OCI-LY1 (cell line): ENCODE data around the gene DOK6.

ENCODE experiments used
- H2AFZ ChIP-seq: fragments of 200-600 bp; sonication (generic), shearing (Covaris generic); 2 replicates; pipeline ENCODE4 v1.6.0; 2014; ENCODE audit warnings: antibody characterized with exemption, mild to moderate bottlenecking, low read length
- H3F3A ChIP-seq: fragments of 200-600 bp; sonication (generic), shearing (Covaris generic); 2 replicates; pipeline ENCODE4 v1.6.0; 2014; ENCODE audit warnings: mild to moderate bottlenecking, antibody characterized with exemption, low read length, moderate library complexity; ENCODE audit not compliant: insufficient read depth
- H3K27ac ChIP-seq: fragments of 200-600 bp; sonication (generic); 2 replicates; pipeline ENCODE4 v1.5.1; 2014; ENCODE audit warnings: low read length, mixed run types, mild to moderate bottlenecking, low read depth; ENCODE audit not compliant: poor library complexity, severe bottlenecking
- H3K27me3 ChIP-seq: fragments of 200-600 bp; sonication (generic); 2 replicates; pipeline ENCODE4 v1.6.0; 2014; ENCODE audit warnings: antibody characterized with exemption, mild to moderate bottlenecking, low read length, moderate library complexity; ENCODE audit not compliant: insufficient read depth
- H3K36me3 ChIP-seq: fragments of 200-600 bp; sonication (generic); 2 replicates; pipeline ENCODE4 v1.6.1; 2014; ENCODE audit warnings: mild to moderate bottlenecking, antibody characterized with exemption, low read length, moderate library complexity, mixed read lengths; ENCODE audit not compliant: insufficient read depth
- H3K4me1 ChIP-seq: fragments of 200-600 bp; sonication (generic); 2 replicates; pipeline ENCODE4 v1.5.1; 2014; ENCODE audit warnings: mild to moderate bottlenecking, low read length, moderate library complexity; ENCODE audit not compliant: insufficient read depth, severe bottlenecking
- H3K4me2 ChIP-seq: fragments of 200-600 bp; sonication (generic), shearing (Covaris generic); 2 replicates; pipeline ENCODE4 v1.6.1; 2014; ENCODE audit warnings: low read length
- H3K4me3 ChIP-seq: fragments of 200-600 bp; sonication (generic); 2 replicates; pipeline ENCODE4 v1.5.1; 2014; ENCODE audit warnings: low read length, low read depth, mild to moderate bottlenecking, mixed read lengths; ENCODE audit not compliant: poor library complexity, severe bottlenecking
- H3K79me2 ChIP-seq: fragments of 200-600 bp; shearing (Covaris generic); 2 replicates; pipeline ENCODE4 v1.6.1; 2016; ENCODE audit warnings: mixed run types, low read length, mixed read lengths; ENCODE audit not compliant: insufficient read depth
- H3K9ac ChIP-seq: fragments of 200-600 bp; sonication (generic), shearing (Covaris generic); 2 replicates; pipeline ENCODE4 v1.6.1; 2014; ENCODE audit warnings: mild to moderate bottlenecking, low read length, mixed read lengths
- H3K9me2 ChIP-seq: fragments of 200-600 bp; sonication (generic), shearing (Covaris generic); 2 replicates; pipeline ENCODE4 v1.6.1; 2014; ENCODE audit warnings: low read depth, mild to moderate bottlenecking, low read length, mixed read lengths
- H3K9me3 ChIP-seq: fragments of 200-600 bp; shearing (Covaris generic); 2 replicates; pipeline ENCODE4 v1.6.1; 2014; ENCODE audit warnings: low read length, mixed read lengths
- H4K20me1 ChIP-seq: fragments of 200-600 bp; sonication (generic), shearing (Covaris generic); 2 replicates; pipeline ENCODE4 v1.6.0; 2016; ENCODE audit warnings: mild to moderate bottlenecking, low read length; ENCODE audit not compliant: insufficient read depth
- EZH2 ChIP-seq: fragments of 200-600 bp; sonication (generic), shearing (Covaris generic); IDR thresholded peaks from 2 replicates; pipeline ENCODE4 v1.8.0; 2017; ENCODE audit warnings: borderline replicate concordance, mixed run types, mild to moderate bottlenecking, antibody characterized with exemption, low read length, moderate library complexity, mixed read lengths
- TF ChIP-seq, protein P1 (sequence below): fragments of 200-600 bp; sonication (generic), shearing (Covaris generic); IDR thresholded peaks from 2 replicates; pipeline ENCODE4 v1.5.1; 2017; ENCODE audit warnings: mild to moderate bottlenecking, antibody characterized with exemption, low read length, moderate library complexity, mixed read lengths

DOK6 gene

GRCh38 chr18:69523582-69523981 lies 122.9 kb downstream of the DOK6 start:
- Histone ChIP-seq H3K79me2 (no peaks in the 10 kb centered on the region), H3K27me3 (no peaks in the 10 kb centered on the region), H3K36me3 (no peaks in the 10 kb centered on the region), H3K4me3 (no peak overlapping the region), H3K9ac (no peak overlapping the region), H2AFZ (no peak overlapping the region), H3K27ac (no peak overlapping the region), H3K9me3 (no peaks in the 10 kb centered on the region), H3K9me2 (no peaks in the 10 kb centered on the region; the same call in 1 of the 2 replicates), H4K20me1 (no peaks in the 10 kb centered on the region), H3K4me2 (no peak overlapping the region), H3F3A (no peaks in the 10 kb centered on the region), H3K4me1 (no peaks in the 10 kb centered on the region)
- TF ChIP-seq, protein P1, sequence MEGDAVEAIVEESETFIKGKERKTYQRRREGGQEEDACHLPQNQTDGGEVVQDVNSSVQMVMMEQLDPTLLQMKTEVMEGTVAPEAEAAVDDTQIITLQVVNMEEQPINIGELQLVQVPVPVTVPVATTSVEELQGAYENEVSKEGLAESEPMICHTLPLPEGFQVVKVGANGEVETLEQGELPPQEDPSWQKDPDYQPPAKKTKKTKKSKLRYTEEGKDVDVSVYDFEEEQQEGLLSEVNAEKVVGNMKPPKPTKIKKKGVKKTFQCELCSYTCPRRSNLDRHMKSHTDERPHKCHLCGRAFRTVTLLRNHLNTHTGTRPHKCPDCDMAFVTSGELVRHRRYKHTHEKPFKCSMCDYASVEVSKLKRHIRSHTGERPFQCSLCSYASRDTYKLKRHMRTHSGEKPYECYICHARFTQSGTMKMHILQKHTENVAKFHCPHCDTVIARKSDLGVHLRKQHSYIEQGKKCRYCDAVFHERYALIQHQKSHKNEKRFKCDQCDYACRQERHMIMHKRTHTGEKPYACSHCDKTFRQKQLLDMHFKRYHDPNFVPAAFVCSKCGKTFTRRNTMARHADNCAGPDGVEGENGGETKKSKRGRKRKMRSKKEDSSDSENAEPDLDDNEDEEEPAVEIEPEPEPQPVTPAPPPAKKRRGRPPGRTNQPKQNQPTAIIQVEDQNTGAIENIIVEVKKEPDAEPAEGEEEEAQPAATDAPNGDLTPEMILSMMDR, result no peak
- no peak for TF ChIP-seq EZH2

- no peak overlapping the region for H3K4me3 ChIP-seq
- H3K27me3 ChIP-seq, result no peaks in the 10 kb centered on the region
- H3K27ac ChIP-seq, result no peak overlapping the region
- no peaks in the 10 kb centered on the region for H3F3A ChIP-seq
- no peaks in the 10 kb centered on the region for H3K4me1 ChIP-seq
- H4K20me1 ChIP-seq, result no peaks in the 10 kb centered on the region
- H2AFZ ChIP-seq, result no peak overlapping the region
- H3K9me2 ChIP-seq, result no peaks in the 10 kb centered on the region
- no peaks in the 10 kb centered on the region for H3K36me3 ChIP-seq
- H3K79me2 ChIP-seq, result no peaks in the 10 kb centered on the region
- no peak for TF ChIP-seq EZH2
- TF ChIP-seq, protein P1, result no peak
- H3K4me2 ChIP-seq, result no peak overlapping the region
- no peak overlapping the region for H3K9ac ChIP-seq
- H3K9me3 ChIP-seq, result no peaks in the 10 kb centered on the region
Measured at GRCh38 chr18:69528435-69528834, 127.7 kb downstream of the DOK6 start.

DNA sequence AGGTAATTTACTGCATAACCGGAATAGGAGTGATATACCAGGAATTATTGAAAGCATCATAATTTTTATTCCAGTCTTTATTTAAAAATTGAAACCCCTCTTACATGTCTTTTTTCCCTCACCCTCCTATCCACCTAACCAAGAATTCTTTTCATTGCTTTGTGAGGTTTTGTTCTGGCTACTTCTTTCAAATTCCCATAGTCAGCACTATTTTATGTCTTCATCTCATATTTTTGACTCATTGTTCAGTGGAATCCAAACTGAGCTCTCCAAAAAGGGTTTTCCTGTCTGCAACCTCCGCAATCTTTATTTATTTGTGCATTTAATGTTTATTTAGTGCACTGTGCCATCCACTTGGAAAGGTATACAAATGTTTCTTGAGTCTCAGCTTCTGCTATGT lies 128.5 kb downstream of the DOK6 start:
- Histone ChIP-seq H3K9ac (no peak overlapping the region), H3K4me2 (no peak overlapping the region), H2AFZ (no peak overlapping the region), H4K20me1 (no peaks in the 10 kb centered on the region), H3K9me3 (no peaks in the 10 kb centered on the region), H3K4me3 (no peak overlapping the region), H3K27me3 (no peaks in the 10 kb centered on the region), H3K4me1 (no peaks in the 10 kb centered on the region), H3K36me3 (no peaks in the 10 kb centered on the region), H3K27ac (no peak overlapping the region), H3K9me2 (no peaks in the 10 kb centered on the region), H3K79me2 (no peaks in the 10 kb centered on the region), H3F3A (no peaks in the 10 kb centered on the region)
- TF ChIP-seq, protein P1, result no peak
- TF ChIP-seq EZH2, result no peak
